NCI-H128 (cell line): ENCODE measurements around the gene KRTAP1-1.
A peak's percentile ranks its signal among the peaks of the same experiment; 100 is the strongest.
"Not testable (repeated sequence)": the region's sequence is repeated elsewhere in the genome, so short reads cannot be mapped to it uniquely, and the experiment has no call there.

Source experiments
- DNase-seq: peaks from one replicate; lab custom pipeline; 2025; ENCODE audit not compliant: unreplicated experiment; lab: John Stamatoyannopoulos, UW

Gene KRTAP1-1

DNA sequence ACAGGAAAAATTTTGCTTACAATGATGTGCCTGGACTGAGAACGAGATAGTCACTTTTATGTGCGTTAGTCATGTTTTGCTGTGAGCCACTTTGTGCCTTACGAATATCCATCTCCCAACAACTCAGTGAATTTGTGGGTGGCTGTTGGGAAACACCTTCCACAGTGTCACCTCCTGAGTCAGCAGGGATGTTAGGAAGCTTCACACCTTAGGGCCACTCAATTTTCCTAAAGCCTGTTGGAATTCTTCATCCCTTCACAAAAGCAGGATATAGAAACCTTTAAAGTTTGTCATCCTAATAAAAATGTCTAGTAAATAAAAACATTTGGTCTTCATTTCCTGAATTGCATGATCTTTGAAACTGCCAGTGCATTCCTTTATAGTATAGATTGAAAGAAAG lies 28.1 kb downstream of the KRTAP1-1 start:
- no peak for DNase-seq

- DNase-seq = no peak
Observed at GRCh38 chr17:41012326-41013120, 28.7 kb downstream of the KRTAP1-1 start.

DNA sequence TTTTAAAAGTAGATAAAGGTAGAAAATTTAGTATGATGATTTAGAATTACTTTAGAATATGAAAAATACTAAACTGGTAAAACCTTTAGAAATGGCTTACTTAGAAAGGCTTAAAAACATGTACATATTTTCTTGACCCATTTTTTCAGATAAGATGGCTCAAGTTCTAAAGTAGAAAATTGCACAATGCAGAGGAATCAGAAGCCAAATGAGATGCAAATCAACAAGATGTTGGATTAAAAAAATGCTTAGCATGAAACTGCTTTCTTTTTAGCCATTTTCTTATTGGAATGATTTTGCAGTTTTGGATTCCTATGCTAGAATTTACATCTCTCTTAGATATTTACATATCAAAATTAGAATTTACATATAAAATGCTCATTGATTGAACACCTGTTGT lies 30.8 kb downstream of the KRTAP1-1 start:
- no peak for DNase-seq

DNA sequence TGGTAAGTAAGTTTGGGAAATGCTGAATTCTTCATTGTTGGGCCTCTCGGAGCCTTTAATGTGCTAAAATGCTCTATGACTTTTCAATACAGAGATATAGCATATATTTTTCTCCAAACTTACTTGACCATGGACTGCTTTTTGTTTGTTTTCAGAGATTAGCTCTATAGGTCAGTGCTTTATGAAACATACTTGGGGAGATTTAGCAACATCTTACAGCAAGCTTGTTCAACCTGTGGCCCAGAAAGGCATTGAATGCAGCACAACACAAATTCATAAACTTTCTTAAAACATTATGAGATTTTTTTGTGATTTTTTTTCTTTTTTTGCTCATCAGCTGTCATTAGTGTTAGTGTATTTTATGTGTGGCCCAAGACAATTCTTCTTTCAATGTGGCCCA lies 31.3 kb downstream of the KRTAP1-1 start:
- no peak for DNase-seq

GRCh38 chr17:41009301-41009760 lies 31.9 kb downstream of the KRTAP1-1 start:
- no peak for DNase-seq

- DNase-seq = peak; percentile 3
Observed at GRCh38 chr17:41008811-41009210, 32.4 kb downstream of the KRTAP1-1 start, which contains the start of gene KRTAP3-1. TSS of gene KRTAP3-1 (minus strand) at chr17:41009128. CDS start at chr17:41009074, 54 bp downstream.

GRCh38 chr17:41004397-41004796 lies 36.9 kb downstream of the KRTAP1-1 start:
- DNase-seq = no peak

- DNase-seq = no peak
Observed at GRCh38 chr17:41003926-41004325, 37.3 kb downstream of the KRTAP1-1 start.

- no peak for DNase-seq
Observed at GRCh38 chr17:41002814-41003213, 38.4 kb downstream of the KRTAP1-1 start.

DNA sequence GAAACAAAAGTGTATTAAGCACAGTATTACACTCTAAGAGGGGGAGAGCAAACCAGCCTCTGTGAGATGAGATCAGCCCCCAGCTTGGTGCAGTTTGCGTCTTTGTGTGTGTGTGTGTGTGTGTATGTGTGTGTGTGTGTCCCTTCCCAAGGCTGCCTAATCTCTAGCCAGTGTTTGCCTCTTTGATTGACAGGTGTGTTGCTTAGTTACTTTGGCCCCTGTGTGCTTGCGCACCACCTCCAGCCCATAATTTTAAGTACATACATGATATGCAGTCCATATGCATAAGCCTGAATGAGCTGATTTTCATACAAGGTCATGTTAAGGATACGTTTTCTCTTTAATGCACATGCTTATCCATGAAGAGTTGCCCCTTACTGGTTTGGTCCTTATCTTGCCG lies 39.5 kb downstream of the KRTAP1-1 start:
- no peak for DNase-seq

- not testable (repeated sequence) for DNase-seq
Observed at GRCh38 chr17:40999563-40999962, 41.7 kb downstream of the KRTAP1-1 start, which contains the start of gene KRTAP3-2. TSS of gene KRTAP3-2 (minus strand) at chr17:40999906. CDS start at chr17:40999853, 53 bp downstream.

GRCh38 chr17:40997361-40997760 lies 43.9 kb downstream of the KRTAP1-1 start:
- DNase-seq = no peak

DNA sequence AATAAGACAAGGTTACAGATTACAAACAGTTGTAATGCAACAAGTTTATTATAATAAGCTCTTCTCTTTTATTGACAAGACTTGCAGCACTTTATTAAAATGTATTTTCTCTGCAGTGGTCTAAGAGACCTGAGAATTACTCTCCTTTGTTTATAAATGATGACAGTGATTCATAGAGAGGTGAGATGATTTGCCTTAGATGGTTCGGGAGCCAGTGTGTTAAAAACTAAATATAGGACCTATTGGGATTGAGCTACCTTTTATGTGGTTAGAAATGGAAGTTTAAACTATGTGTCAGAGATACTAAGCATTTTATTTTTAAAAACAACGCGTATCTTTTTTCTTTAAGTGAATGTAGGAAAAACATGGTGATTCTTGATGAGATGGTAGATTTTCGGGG lies 44.4 kb downstream of the KRTAP1-1 start:
- no peak for DNase-seq

DNA sequence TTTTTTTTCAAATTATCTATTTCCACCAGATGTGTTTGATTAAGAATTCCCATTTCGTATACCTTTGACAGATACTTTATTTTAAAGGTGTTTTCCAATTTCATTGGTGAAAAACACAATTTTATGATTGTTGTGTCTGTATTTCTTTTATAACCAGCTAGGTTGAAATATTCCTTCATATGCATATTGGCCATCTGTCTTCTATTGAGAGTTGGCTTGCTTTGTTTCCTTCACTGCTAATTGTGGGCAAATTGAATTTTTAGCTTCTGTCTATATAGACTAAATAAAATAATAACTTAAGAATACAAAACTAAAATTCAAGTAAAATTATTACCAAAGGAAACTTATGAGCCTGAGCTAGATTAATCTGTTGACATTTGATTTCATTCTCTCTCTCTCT lies 46.1 kb downstream of the KRTAP1-1 start:
- DNase-seq = no peak

DNA sequence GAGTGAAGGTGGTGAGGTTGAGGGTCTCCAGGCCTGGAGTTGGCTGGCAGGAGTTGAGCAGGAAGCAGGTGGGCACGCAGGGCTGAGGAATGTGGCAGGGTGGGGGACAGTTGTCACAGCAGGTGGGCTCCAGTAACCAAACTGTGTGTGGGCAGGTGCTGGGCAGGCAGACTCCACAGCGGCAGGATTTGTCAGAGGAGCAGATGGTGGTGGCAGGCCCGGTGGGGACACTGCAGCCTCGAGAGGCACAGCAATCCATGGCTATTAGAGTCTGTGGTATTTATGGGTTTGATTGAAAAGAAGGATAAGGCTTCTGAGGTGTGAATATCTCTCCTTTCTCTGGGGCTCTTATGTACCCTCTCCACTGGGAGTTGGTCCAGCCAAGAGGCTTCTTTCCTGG lies 47.4 kb downstream of the KRTAP1-1 start, which contains the start of gene KRTAP3-3:
Gene KRTAP3-3, minus strand, starts transcription at position 326 of the 400 bp plus-strand sequence. Its CDS starts 67 bp downstream, at position 259.
- DNase-seq = no peak

DNA sequence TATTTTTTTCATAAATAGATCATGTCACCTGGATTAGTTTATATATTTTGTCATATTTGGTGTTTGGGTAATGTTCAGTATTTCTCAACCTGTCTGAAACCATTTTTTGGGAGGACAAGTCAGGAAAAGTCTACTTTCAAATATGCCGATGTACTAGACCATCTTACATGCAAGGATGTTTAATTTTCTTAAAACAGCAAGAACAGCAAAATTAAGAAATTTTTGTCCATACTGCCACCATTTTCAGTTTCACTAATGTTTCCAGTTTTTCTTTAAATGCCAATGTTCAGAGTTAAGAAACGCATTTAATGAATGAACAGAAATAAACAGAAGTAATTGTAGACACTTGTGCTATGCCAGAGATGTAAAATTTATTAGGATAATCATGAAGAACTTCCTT lies 48.2 kb downstream of the KRTAP1-1 start:
- DNase-seq = no peak

- DNase-seq = no peak
Observed at GRCh38 chr17:40992666-40993065, 48.6 kb downstream of the KRTAP1-1 start.
